CD4-positive, alpha-beta memory T cell (primary cell): ENCODE results near the gene MOXD1. TPM values are rescaled to one million over a fixed set of nuclear protein-coding genes. Genes with fewer than 3 reads are reported as not detected.
A peak's percentile ranks its signal among the peaks of the same experiment; 100 is the strongest.

ENCODE experiments used
- CTCF ChIA-PET: fragments of 350-600 bp; sonication (Branson Sonifier 250); formaldehyde crosslinking; loops from one replicate; lab custom pipeline; 2021; ENCODE audit warnings: inconsistent platforms; ENCODE audit not compliant: partially characterized antibody; lab: Charles Lee
- POLR2A ChIA-PET: fragments of 350-600 bp; sonication (Branson Sonifier 250); formaldehyde crosslinking; loops from one replicate; lab custom pipeline; 2021; ENCODE audit not compliant: partially characterized antibody; lab: Charles Lee
- DNase-seq, 5 donors: peaks; one replicate each; pipeline versions ENCODE4 v3.0.0 to v3.0.0-alpha.2; 2020 to 2022; ENCODE audit warnings: mixed read lengths in 1 of 5
- H3K27ac ChIP-seq: one replicate; pipeline ENCODE4 v1.7.0; 2013; ENCODE audit warnings: low read depth, low read length
- H3K27me3 ChIP-seq: 2 replicates; pipeline ENCODE4 v1.7.0; 2013; ENCODE audit warnings: mild to moderate bottlenecking, low read length, moderate library complexity; ENCODE audit not compliant: insufficient read depth
- H3K36me3 ChIP-seq: 2 replicates; pipeline ENCODE4 v1.7.0; 2013; ENCODE audit warnings: mild to moderate bottlenecking, low read length, moderate library complexity; ENCODE audit not compliant: insufficient read depth
- H3K4me1 ChIP-seq: 2 replicates; pipeline ENCODE4 v1.7.0; 2013; ENCODE audit warnings: mild to moderate bottlenecking, low read length, moderate library complexity; ENCODE audit not compliant: insufficient read depth
- H3K4me3 ChIP-seq, 2 donors: one replicate each; pipeline ENCODE4 v1.7.0; 2013; ENCODE audit warnings: low read length in 2 of 2, mild to moderate bottlenecking in 1 of 2
- H3K9me3 ChIP-seq, 2 donors: one replicate each; pipeline ENCODE4 v1.7.0; 2013; ENCODE audit warnings: low read length in 2 of 2, control low read depth in 1 of 2; ENCODE audit not compliant: control insufficient read depth in 1 of 2
- H3K27ac Mint-ChIP-seq, 7 donors: one replicate each; pipeline ENCODE4 v1.8.0; 2020 to 2021; ENCODE audit warnings: mixed read lengths in 7 of 7, mild to moderate bottlenecking in 6 of 7, inconsistent platforms in 3 of 7, moderate library complexity in 3 of 7
- H3K27me3 Mint-ChIP-seq, 2 donors: one replicate each; pipeline ENCODE4 v1.8.0; 2020 to 2021; ENCODE audit warnings: mixed read lengths in 2 of 2
- H3K36me3 Mint-ChIP-seq, 2 donors: one replicate each; pipeline ENCODE4 v1.8.0; 2020 to 2021; ENCODE audit warnings: mixed read lengths in 2 of 2, inconsistent platforms in 1 of 2, mild to moderate bottlenecking in 1 of 2
- H3K4me1 Mint-ChIP-seq, 4 donors: one replicate each; pipeline ENCODE4 v1.8.0; 2020 to 2021; ENCODE audit warnings: mixed read lengths in 4 of 4, mild to moderate bottlenecking in 1 of 4
- H3K4me3 Mint-ChIP-seq, 8 donors: one replicate each; pipeline ENCODE4 v1.8.0; 2020 to 2021; ENCODE audit warnings: mixed read lengths in 8 of 8, mild to moderate bottlenecking in 7 of 8, moderate library complexity in 6 of 8, inconsistent platforms in 3 of 8
- H3K9me3 Mint-ChIP-seq, 8 donors: one replicate each; pipeline ENCODE4 v1.8.0; 2020 to 2021; ENCODE audit warnings: mixed read lengths in 8 of 8, mild to moderate bottlenecking in 5 of 8, inconsistent platforms in 3 of 8, moderate library complexity in 1 of 8
- intact Hi-C: fragments of 100-400 bp; cut with micrococcal nuclease; formaldehyde crosslinking; loops from one replicate; pipeline ENCODE4 v1.15.1; 2023
- polyA plus RNA-seq, 2 donors: library from polyadenylated mRNA; unstranded; fragments of 300-500 nt; fragmentation: Illumina TruSeq; gene quantifications; one replicate each; pipeline ENCODE4 v1.2.3, GENCODE V29; 2021
- total RNA-seq, 2 experiments: library from RNA; stranded (reverse); gene quantifications; one replicate each; pipeline ENCODE4 v1.2.3, GENCODE V29; 2021

The MOXD1 gene
- total RNA-seq (not detected), polyA plus RNA-seq (not detected)

GRCh38 chr6:132400883-132401617, at the start of gene MOXD1:
TSS of gene MOXD1 (minus strand) at chr6:132401475. CDS start at chr6:132401426, 49 bp downstream.
- Histone ChIP-seq H3K4me3 (no peak within 1 kb of the TSS), H3K36me3 (no peaks in the 10 kb centered on the region), H3K4me1 (no peaks in the 10 kb centered on the region), H3K9me3 (no peaks in the 10 kb centered on the region), H3K27ac (no peak within 1 kb of the TSS), H3K27me3 (peaks cover 15% of the 10 kb centered on the region)
- intact Hi-C loops = no loop called here
- Mint-ChIP-seq H3K4me3 (peak within 1 kb of the TSS; percentile 10 to 75 (median 54)), H3K27me3 (peaks cover 32 to 43% of the 10 kb centered on the region in 2 donors), H3K9me3 (peaks cover 0 to 9% (median 2%) of the 10 kb centered on the region in 8 donors), H3K36me3 (no peaks in the 10 kb centered on the region), H3K27ac (no peak within 1 kb of the TSS), H3K4me1 (peaks cover 0 to 20% (median 3%) of the 10 kb centered on the region in 4 donors)
- no peak for DNase-seq
- CTCF ChIA-PET = no interaction called here
- POLR2A ChIA-PET = no interaction called here

- Histone ChIP-seq H3K9me3 (no peaks in the 10 kb centered on the region), H3K27me3 (no peaks in the 10 kb centered on the region), H3K27ac (no peak overlapping the region), H3K4me1 (no peaks in the 10 kb centered on the region), H3K36me3 (no peaks in the 10 kb centered on the region), H3K4me3 (no peak overlapping the region)
- POLR2A ChIA-PET = no interaction called here
- no peaks in the 10 kb centered on the region for H3K27me3 Mint-ChIP-seq
- no peaks in the 10 kb centered on the region for H3K4me1 Mint-ChIP-seq
- H3K9me3 Mint-ChIP-seq = peaks cover 0 to 26% (median 14%) of the 10 kb centered on the region in 8 donors
- H3K4me3 Mint-ChIP-seq = no peak overlapping the region
- DNase-seq = no peak
- CTCF ChIA-PET = no interaction called here
- intact Hi-C loops = no loop called here
- no peak overlapping the region for H3K27ac Mint-ChIP-seq
- H3K36me3 Mint-ChIP-seq = peaks cover 16% of the 10 kb centered on the region in 2 donors
These were observed 45.6 kb upstream of the MOXD1 start for GRCh38 chr6:132446855-132447241.

GRCh38 chr6:132446141-132446854, 45.0 kb upstream of the MOXD1 start:
- no peak for DNase-seq
- Histone ChIP-seq H3K4me3 (no peak overlapping the region), H3K36me3 (no peaks in the 10 kb centered on the region), H3K4me1 (no peaks in the 10 kb centered on the region), H3K27me3 (no peaks in the 10 kb centered on the region), H3K27ac (no peak overlapping the region), H3K9me3 (peaks cover 0 to 4% of the 10 kb centered on the region in 2 donors)
- Mint-ChIP-seq H3K4me1 (no peaks in the 10 kb centered on the region), H3K27ac (no peak overlapping the region), H3K4me3 (no peak overlapping the region), H3K27me3 (no peaks in the 10 kb centered on the region), H3K36me3 (peaks cover 11 to 12% of the 10 kb centered on the region in 2 donors), H3K9me3 (peaks cover 2 to 31% (median 20%) of the 10 kb centered on the region in 8 donors)
- POLR2A ChIA-PET = no interaction called here
- CTCF ChIA-PET = no interaction called here
- intact Hi-C loops = no loop called here

- intact Hi-C loops = no loop called here
- no peaks in the 10 kb centered on the region for H3K36me3 ChIP-seq
- H3K9me3 ChIP-seq = peaks cover 0 to 4% of the 10 kb centered on the region in 2 donors
- H3K27ac Mint-ChIP-seq = no peak overlapping the region
- DNase-seq = no peak
- ChIA-PET CTCF (interaction anchor here (1.0 kb wide), 1 partner anchor 39 kb away, joined by 3 read pairs; no protein-coding TSS in a partner anchor), POLR2A (no interaction called here)
- H3K4me1 Mint-ChIP-seq = no peaks in the 10 kb centered on the region
- peaks cover 5 to 38% (median 24%) of the 10 kb centered on the region in 8 donors for H3K9me3 Mint-ChIP-seq
- peaks cover 1 to 6% of the 10 kb centered on the region in 2 donors for H3K36me3 Mint-ChIP-seq
- no peak overlapping the region for H3K27ac ChIP-seq
- H3K27me3 ChIP-seq = no peaks in the 10 kb centered on the region
- no peak overlapping the region for H3K4me3 Mint-ChIP-seq
- H3K4me3 ChIP-seq = no peak overlapping the region
- no peaks in the 10 kb centered on the region for H3K4me1 ChIP-seq
- H3K27me3 Mint-ChIP-seq = no peaks in the 10 kb centered on the region
These were observed 44.1 kb upstream of the MOXD1 start for GRCh38 chr6:132445201-132445951.

GRCh38 chr6:132443206-132443605, 41.9 kb upstream of the MOXD1 start:
- ChIA-PET CTCF (no interaction called here), POLR2A (no interaction called here)
- no peaks in the 10 kb centered on the region for H3K36me3 ChIP-seq
- H3K9me3 Mint-ChIP-seq = peaks cover 5 to 41% (median 24%) of the 10 kb centered on the region in 8 donors
- no peaks in the 10 kb centered on the region for H3K4me1 ChIP-seq
- H3K27ac ChIP-seq = no peak overlapping the region
- H3K27me3 Mint-ChIP-seq = no peaks in the 10 kb centered on the region
- no peaks in the 10 kb centered on the region for H3K27me3 ChIP-seq
- no peak overlapping the region for H3K27ac Mint-ChIP-seq
- H3K4me1 Mint-ChIP-seq = no peaks in the 10 kb centered on the region
- H3K4me3 ChIP-seq = no peak overlapping the region
- intact Hi-C loops = no loop called here
- H3K4me3 Mint-ChIP-seq = no peak overlapping the region
- no peak for DNase-seq
- H3K36me3 Mint-ChIP-seq = peaks cover 0 to 5% of the 10 kb centered on the region in 2 donors
- H3K9me3 ChIP-seq = peaks cover 0 to 4% of the 10 kb centered on the region in 2 donors

- H3K27me3 Mint-ChIP-seq = peaks cover 7 to 18% of the 10 kb centered on the region in 2 donors
- ChIA-PET POLR2A (no interaction called here), CTCF (no interaction called here)
- Histone ChIP-seq H3K4me1 (no peaks in the 10 kb centered on the region), H3K36me3 (no peaks in the 10 kb centered on the region), H3K9me3 (no peaks in the 10 kb centered on the region), H3K4me3 (no peak overlapping the region), H3K27me3 (no peaks in the 10 kb centered on the region), H3K27ac (no peak overlapping the region)
- no peak for DNase-seq
- no peak overlapping the region for H3K4me3 Mint-ChIP-seq
- no peaks in the 10 kb centered on the region for H3K4me1 Mint-ChIP-seq
- H3K36me3 Mint-ChIP-seq = no peaks in the 10 kb centered on the region
- H3K9me3 Mint-ChIP-seq = peaks cover 0 to 11% (median under 1%) of the 10 kb centered on the region in 8 donors
- H3K27ac Mint-ChIP-seq = no peak overlapping the region
- intact Hi-C loops = no loop called here
These were observed 28.8 kb upstream of the MOXD1 start for GRCh38 chr6:132430110-132430509.

GRCh38 chr6:132425176-132425575, 23.9 kb upstream of the MOXD1 start:
- H3K27me3 Mint-ChIP-seq = peaks cover 5 to 8% of the 10 kb centered on the region in 2 donors
- H3K4me3 Mint-ChIP-seq = no peak overlapping the region
- no peaks in the 10 kb centered on the region for H3K9me3 ChIP-seq
- H3K36me3 Mint-ChIP-seq = no peaks in the 10 kb centered on the region
- POLR2A ChIA-PET = no interaction called here
- H3K27me3 ChIP-seq = no peaks in the 10 kb centered on the region
- no peaks in the 10 kb centered on the region for H3K4me1 ChIP-seq
- H3K9me3 Mint-ChIP-seq = peaks cover 0 to 51% (median 22%) of the 10 kb centered on the region in 8 donors
- no peak overlapping the region for H3K4me3 ChIP-seq
- intact Hi-C loops = no loop called here
- no peaks in the 10 kb centered on the region for H3K4me1 Mint-ChIP-seq
- H3K27ac ChIP-seq = no peak overlapping the region
- no peaks in the 10 kb centered on the region for H3K36me3 ChIP-seq
- no peak overlapping the region for H3K27ac Mint-ChIP-seq
- no peak for DNase-seq
- CTCF ChIA-PET = no interaction called here
